GM18498 (cell line): ENCODE data around the gene ST8SIA6.
A peak's percentile ranks its signal among the peaks of the same experiment; 100 is the strongest.
"Not testable (repeated sequence)": the region's sequence is repeated elsewhere in the genome, so short reads cannot be mapped to it uniquely, and the experiment has no call there.

ENCODE experiments used
- ATAC-seq: cut with Tn5 transposase; IDR thresholded peaks from one replicate; pipeline ENCODE4 v1.9.1; 2021; ENCODE audit warnings: mild to moderate bottlenecking, moderate library complexity; ENCODE audit not compliant: unreplicated experiment

Gene ST8SIA6

GRCh38 chr10:17427666-17428350, 26.6 kb downstream of the ST8SIA6 start:
- ATAC-seq: peak; percentile 9

GRCh38 chr10:17427201-17427600, 27.2 kb downstream of the ST8SIA6 start:
- ATAC-seq: no peak

- no peak for ATAC-seq
Measured at GRCh38 chr10:17426263-17426750, 28.1 kb downstream of the ST8SIA6 start.

GRCh38 chr10:17425584-17426262, 28.7 kb downstream of the ST8SIA6 start:
- ATAC-seq: no peak

GRCh38 chr10:17423632-17424186, 30.7 kb downstream of the ST8SIA6 start:
- no peak for ATAC-seq

- no peak for ATAC-seq
Measured at GRCh38 chr10:17422931-17423330, 31.5 kb downstream of the ST8SIA6 start.

- ATAC-seq: no peak
Measured at GRCh38 chr10:17418249-17418648, 36.1 kb downstream of the ST8SIA6 start.

- ATAC-seq: no peak
Measured at GRCh38 chr10:17416442-17417211, 37.8 kb downstream of the ST8SIA6 start.

GRCh38 chr10:17415046-17415658, 39.2 kb downstream of the ST8SIA6 start:
- ATAC-seq: no peak

GRCh38 chr10:17414484-17414883, 39.9 kb downstream of the ST8SIA6 start:
- no peak for ATAC-seq

GRCh38 chr10:17413876-17414275, 40.5 kb downstream of the ST8SIA6 start:
- no peak for ATAC-seq

GRCh38 chr10:17412323-17412722, 42.1 kb downstream of the ST8SIA6 start:
- ATAC-seq: no peak

- no peak for ATAC-seq
Measured at GRCh38 chr10:17410907-17411306, 43.5 kb downstream of the ST8SIA6 start.

- peak; percentile 64 for ATAC-seq
Measured at GRCh38 chr10:17409170-17409733, 45.1 kb downstream of the ST8SIA6 start.

GRCh38 chr10:17407047-17407446, 47.3 kb downstream of the ST8SIA6 start:
- no peak for ATAC-seq

- no peak for ATAC-seq
Measured at GRCh38 chr10:17406036-17406834, 48.2 kb downstream of the ST8SIA6 start.

- no peak for ATAC-seq
Measured at GRCh38 chr10:17403161-17403560, 51.2 kb downstream of the ST8SIA6 start.

GRCh38 chr10:17402040-17402439, 52.4 kb downstream of the ST8SIA6 start:
- ATAC-seq: not testable (repeated sequence)

- no peak for ATAC-seq
Measured at GRCh38 chr10:17396004-17396403, 58.4 kb downstream of the ST8SIA6 start.

GRCh38 chr10:17394854-17395253, 59.5 kb downstream of the ST8SIA6 start:
- ATAC-seq: no peak
